ENCODE measurements around the gene GSTA4. TPM values are rescaled to one million over a fixed set of nuclear protein-coding genes. Genes with fewer than 3 reads are reported as not detected.

GSTA4 gene
- total RNA-seq, 1 donor from 2014 or later: 31.4 TPM

GRCh38 chr6:52942221-52942620 is 52.9 kb downstream of the GSTA4 start:
- no peaks in the 10 kb centered on the region for H3K4me1 Mint-ChIP-seq (ENCODE audit: low read depth)
- DNase-seq (ENCODE audit: low spot score): no peak
- no peak for TF ChIP-seq CTCF (IDR thresholded peaks at IDR 0.05)
- peaks cover 11% of the 10 kb centered on the region for H3K27me3 Mint-ChIP-seq (ENCODE audit: low read depth)
- no peaks in the 10 kb centered on the region for H3K9me3 Mint-ChIP-seq (ENCODE audit: low read depth)
- no peak overlapping the region for H3K27ac Mint-ChIP-seq (ENCODE audit: unreplicated experiment)
- H3K4me3 Mint-ChIP-seq (ENCODE audit: unreplicated experiment): no peak overlapping the region
- H3K36me3 Mint-ChIP-seq (ENCODE audit: low read depth): no peaks in the 10 kb centered on the region

- no peak for TF ChIP-seq CTCF (IDR thresholded peaks at IDR 0.05)
- Mint-ChIP-seq H3K9me3 (ENCODE audit: low read depth) (no peaks in the 10 kb centered on the region), H3K27me3 (ENCODE audit: low read depth) (no peaks in the 10 kb centered on the region), H3K4me3 (ENCODE audit: unreplicated experiment) (no peak overlapping the region), H3K27ac (ENCODE audit: unreplicated experiment) (peak overlapping the region; percentile 1), H3K4me1 (ENCODE audit: low read depth) (no peaks in the 10 kb centered on the region), H3K36me3 (ENCODE audit: low read depth) (no peaks in the 10 kb centered on the region)
- no peak for DNase-seq (ENCODE audit: low spot score)
Observed at GRCh38 chr6:52937908-52938307, 57.2 kb downstream of the GSTA4 start.

GRCh38 chr6:52933778-52934177 is 61.3 kb downstream of the GSTA4 start:
- Mint-ChIP-seq H3K9me3 (ENCODE audit: low read depth) (no peaks in the 10 kb centered on the region), H3K4me1 (ENCODE audit: low read depth) (peaks cover 6% of the 10 kb centered on the region), H3K4me3 (ENCODE audit: unreplicated experiment) (no peak overlapping the region), H3K27me3 (ENCODE audit: low read depth) (no peaks in the 10 kb centered on the region), H3K36me3 (ENCODE audit: low read depth) (no peaks in the 10 kb centered on the region), H3K27ac (ENCODE audit: unreplicated experiment) (no peak overlapping the region)
- TF ChIP-seq CTCF (IDR thresholded peaks at IDR 0.05): no peak
- no peak for DNase-seq (ENCODE audit: low spot score)

- Mint-ChIP-seq H3K27ac (ENCODE audit: unreplicated experiment) (no peak overlapping the region), H3K4me1 (ENCODE audit: low read depth) (peaks cover 6% of the 10 kb centered on the region), H3K9me3 (ENCODE audit: low read depth) (no peaks in the 10 kb centered on the region), H3K27me3 (ENCODE audit: low read depth) (no peaks in the 10 kb centered on the region), H3K4me3 (ENCODE audit: unreplicated experiment) (no peak overlapping the region), H3K36me3 (ENCODE audit: low read depth) (no peaks in the 10 kb centered on the region)
- TF ChIP-seq CTCF (IDR thresholded peaks at IDR 0.05): no peak
- DNase-seq (ENCODE audit: low spot score): no peak
Observed at GRCh38 chr6:52931351-52931750, 63.7 kb downstream of the GSTA4 start.

GRCh38 chr6:52929321-52930164 is 65.5 kb downstream of the GSTA4 start:
- Mint-ChIP-seq H3K4me1 (ENCODE audit: low read depth) (peaks cover 6% of the 10 kb centered on the region), H3K27ac (ENCODE audit: unreplicated experiment) (no peak overlapping the region), H3K9me3 (ENCODE audit: low read depth) (no peaks in the 10 kb centered on the region), H3K27me3 (ENCODE audit: low read depth) (no peaks in the 10 kb centered on the region), H3K36me3 (ENCODE audit: low read depth) (no peaks in the 10 kb centered on the region), H3K4me3 (ENCODE audit: unreplicated experiment) (no peak overlapping the region)
- no peak for TF ChIP-seq CTCF (IDR thresholded peaks at IDR 0.05)
- DNase-seq (ENCODE audit: low spot score): no peak

Other genes with a start within 250 kb of the GSTA4 start
- not detected in 3 replicates for gene GSTA2, start 231.8 kb downstream of the GSTA4 start, total RNA-seq
- not detected in 3 replicates for gene GSTA1, start 191.5 kb downstream of the GSTA4 start, total RNA-seq
- gene GSTA5, start 154.5 kb downstream of the GSTA4 start, total RNA-seq: not detected in 3 replicates
- not detected in 3 replicates for gene GSTA3, start 85.6 kb downstream of the GSTA4 start, total RNA-seq
- 15.3 to 15.4 TPM (median 15.3 TPM) in 3 replicates for gene CILK1, start 66.5 kb upstream of the GSTA4 start, total RNA-seq
- gene FBXO9, start 70.1 kb upstream of the GSTA4 start, total RNA-seq: 72.5 to 84.4 TPM (median 78.8 TPM) in 3 replicates
- gene GCM1, start 153.6 kb upstream of the GSTA4 start, total RNA-seq: not detected in 3 replicates